ENCODE measurements around the gene SPTLC2.

The SPTLC2 gene

DNA sequence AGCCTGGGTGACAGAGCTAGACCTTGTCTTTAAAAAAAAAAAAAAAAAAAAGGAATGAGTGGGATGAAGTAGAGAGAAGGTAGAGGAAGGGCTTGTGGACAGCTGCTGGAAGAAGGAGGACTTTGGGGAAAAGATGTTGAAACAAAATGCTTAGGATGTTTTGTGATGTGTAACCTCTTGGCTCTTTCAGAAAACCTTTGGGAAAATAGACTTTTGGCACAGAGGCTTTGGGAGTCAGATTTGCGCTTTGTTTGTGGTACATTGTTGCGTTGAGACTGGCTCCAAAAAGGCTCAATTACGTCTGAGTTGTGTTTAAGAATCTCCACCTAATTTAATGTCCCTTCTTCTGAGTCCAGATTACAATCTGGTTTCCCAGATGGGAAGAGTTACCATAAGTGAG is 32.9 kb upstream of the SPTLC2 start:
- TF ChIP-seq SNAI2 (CRISPR knock-in tag; IDR thresholded peaks at IDR 0.05), result no peak
- TF ChIP-seq ESRRG (CRISPR knock-in tag; IDR thresholded peaks at IDR 0.05), result no peak
- TF ChIP-seq, protein P1, sequence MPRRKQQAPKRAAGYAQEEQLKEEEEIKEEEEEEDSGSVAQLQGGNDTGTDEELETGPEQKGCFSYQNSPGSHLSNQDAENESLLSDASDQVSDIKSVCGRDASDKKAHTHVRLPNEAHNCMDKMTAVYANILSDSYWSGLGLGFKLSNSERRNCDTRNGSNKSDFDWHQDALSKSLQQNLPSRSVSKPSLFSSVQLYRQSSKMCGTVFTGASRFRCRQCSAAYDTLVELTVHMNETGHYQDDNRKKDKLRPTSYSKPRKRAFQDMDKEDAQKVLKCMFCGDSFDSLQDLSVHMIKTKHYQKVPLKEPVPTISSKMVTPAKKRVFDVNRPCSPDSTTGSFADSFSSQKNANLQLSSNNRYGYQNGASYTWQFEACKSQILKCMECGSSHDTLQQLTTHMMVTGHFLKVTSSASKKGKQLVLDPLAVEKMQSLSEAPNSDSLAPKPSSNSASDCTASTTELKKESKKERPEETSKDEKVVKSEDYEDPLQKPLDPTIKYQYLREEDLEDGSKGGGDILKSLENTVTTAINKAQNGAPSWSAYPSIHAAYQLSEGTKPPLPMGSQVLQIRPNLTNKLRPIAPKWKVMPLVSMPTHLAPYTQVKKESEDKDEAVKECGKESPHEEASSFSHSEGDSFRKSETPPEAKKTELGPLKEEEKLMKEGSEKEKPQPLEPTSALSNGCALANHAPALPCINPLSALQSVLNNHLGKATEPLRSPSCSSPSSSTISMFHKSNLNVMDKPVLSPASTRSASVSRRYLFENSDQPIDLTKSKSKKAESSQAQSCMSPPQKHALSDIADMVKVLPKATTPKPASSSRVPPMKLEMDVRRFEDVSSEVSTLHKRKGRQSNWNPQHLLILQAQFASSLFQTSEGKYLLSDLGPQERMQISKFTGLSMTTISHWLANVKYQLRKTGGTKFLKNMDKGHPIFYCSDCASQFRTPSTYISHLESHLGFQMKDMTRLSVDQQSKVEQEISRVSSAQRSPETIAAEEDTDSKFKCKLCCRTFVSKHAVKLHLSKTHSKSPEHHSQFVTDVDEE (CRISPR knock-in tag; IDR thresholded peaks at IDR 0.05), result no peak
- TF ChIP-seq, protein P2, sequence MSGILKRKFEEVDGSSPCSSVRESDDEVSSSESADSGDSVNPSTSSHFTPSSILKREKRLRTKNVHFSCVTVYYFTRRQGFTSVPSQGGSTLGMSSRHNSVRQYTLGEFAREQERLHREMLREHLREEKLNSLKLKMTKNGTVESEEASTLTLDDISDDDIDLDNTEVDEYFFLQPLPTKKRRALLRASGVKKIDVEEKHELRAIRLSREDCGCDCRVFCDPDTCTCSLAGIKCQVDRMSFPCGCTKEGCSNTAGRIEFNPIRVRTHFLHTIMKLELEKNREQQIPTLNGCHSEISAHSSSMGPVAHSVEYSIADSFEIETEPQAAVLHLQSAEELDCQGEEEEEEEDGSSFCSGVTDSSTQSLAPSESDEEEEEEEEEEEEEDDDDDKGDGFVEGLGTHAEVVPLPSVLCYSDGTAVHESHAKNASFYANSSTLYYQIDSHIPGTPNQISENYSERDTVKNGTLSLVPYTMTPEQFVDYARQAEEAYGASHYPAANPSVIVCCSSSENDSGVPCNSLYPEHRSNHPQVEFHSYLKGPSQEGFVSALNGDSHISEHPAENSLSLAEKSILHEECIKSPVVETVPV (CRISPR knock-in tag; IDR thresholded peaks at IDR 0.05), result no peak
- TF ChIP-seq, protein P3, sequence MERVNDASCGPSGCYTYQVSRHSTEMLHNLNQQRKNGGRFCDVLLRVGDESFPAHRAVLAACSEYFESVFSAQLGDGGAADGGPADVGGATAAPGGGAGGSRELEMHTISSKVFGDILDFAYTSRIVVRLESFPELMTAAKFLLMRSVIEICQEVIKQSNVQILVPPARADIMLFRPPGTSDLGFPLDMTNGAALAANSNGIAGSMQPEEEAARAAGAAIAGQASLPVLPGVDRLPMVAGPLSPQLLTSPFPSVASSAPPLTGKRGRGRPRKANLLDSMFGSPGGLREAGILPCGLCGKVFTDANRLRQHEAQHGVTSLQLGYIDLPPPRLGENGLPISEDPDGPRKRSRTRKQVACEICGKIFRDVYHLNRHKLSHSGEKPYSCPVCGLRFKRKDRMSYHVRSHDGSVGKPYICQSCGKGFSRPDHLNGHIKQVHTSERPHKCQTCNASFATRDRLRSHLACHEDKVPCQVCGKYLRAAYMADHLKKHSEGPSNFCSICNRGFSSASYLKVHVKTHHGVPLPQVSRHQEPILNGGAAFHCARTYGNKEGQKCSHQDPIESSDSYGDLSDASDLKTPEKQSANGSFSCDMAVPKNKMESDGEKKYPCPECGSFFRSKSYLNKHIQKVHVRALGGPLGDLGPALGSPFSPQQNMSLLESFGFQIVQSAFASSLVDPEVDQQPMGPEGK (CRISPR knock-in tag; IDR thresholded peaks at IDR 0.05; ENCODE audit: borderline replicate concordance), result no peak
- TF ChIP-seq ZC3H10 (CRISPR knock-in tag; IDR thresholded peaks at IDR 0.05), result no peak
- TF ChIP-seq RARB (CRISPR knock-in tag; IDR thresholded peaks at IDR 0.05), result no peak
- TF ChIP-seq, protein P4, sequence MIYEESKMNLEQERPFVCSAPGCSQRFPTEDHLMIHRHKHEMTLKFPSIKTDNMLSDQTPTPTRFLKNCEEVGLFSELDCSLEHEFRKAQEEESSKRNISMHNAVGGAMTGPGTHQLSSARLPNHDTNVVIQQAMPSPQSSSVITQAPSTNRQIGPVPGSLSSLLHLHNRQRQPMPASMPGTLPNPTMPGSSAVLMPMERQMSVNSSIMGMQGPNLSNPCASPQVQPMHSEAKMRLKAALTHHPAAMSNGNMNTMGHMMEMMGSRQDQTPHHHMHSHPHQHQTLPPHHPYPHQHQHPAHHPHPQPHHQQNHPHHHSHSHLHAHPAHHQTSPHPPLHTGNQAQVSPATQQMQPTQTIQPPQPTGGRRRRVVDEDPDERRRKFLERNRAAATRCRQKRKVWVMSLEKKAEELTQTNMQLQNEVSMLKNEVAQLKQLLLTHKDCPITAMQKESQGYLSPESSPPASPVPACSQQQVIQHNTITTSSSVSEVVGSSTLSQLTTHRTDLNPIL (CRISPR knock-in tag; IDR thresholded peaks at IDR 0.05; ENCODE audit: low read depth), result no peak
- TF ChIP-seq ZFP3 (CRISPR knock-in tag; IDR thresholded peaks at IDR 0.05), result no peak
- TF ChIP-seq, protein P5, sequence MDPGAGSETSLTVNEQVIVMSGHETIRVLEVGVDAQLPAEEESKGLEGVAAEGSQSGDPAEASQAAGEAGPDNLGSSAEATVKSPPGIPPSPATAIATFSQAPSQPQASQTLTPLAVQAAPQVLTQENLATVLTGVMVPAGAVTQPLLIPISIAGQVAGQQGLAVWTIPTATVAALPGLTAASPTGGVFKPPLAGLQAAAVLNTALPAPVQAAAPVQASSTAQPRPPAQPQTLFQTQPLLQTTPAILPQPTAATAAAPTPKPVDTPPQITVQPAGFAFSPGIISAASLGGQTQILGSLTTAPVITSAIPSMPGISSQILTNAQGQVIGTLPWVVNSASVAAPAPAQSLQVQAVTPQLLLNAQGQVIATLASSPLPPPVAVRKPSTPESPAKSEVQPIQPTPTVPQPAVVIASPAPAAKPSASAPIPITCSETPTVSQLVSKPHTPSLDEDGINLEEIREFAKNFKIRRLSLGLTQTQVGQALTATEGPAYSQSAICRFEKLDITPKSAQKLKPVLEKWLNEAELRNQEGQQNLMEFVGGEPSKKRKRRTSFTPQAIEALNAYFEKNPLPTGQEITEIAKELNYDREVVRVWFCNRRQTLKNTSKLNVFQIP (CRISPR knock-in tag; IDR thresholded peaks at IDR 0.05; ENCODE audit: borderline replicate concordance, low read depth), result no peak
- no peak for TF ChIP-seq ZFP30 (CRISPR knock-in tag; IDR thresholded peaks at IDR 0.05)
- no peak for TF ChIP-seq GLIS3 (CRISPR knock-in tag; IDR thresholded peaks at IDR 0.05)
- TF ChIP-seq BACH2 (CRISPR knock-in tag; IDR thresholded peaks at IDR 0.05; ENCODE audit: borderline replicate concordance), result no peak
- TF ChIP-seq ARNTL (CRISPR knock-in tag; IDR thresholded peaks at IDR 0.05; ENCODE audit: borderline replicate concordance, low read depth), result no peak
- no peak for TF ChIP-seq PPARA (CRISPR knock-in tag; IDR thresholded peaks at IDR 0.05; ENCODE audit: borderline replicate concordance)
- no peak for TF ChIP-seq TOX (CRISPR knock-in tag; IDR thresholded peaks at IDR 0.05; ENCODE audit: borderline replicate concordance)
- TF ChIP-seq ZNF8 (CRISPR knock-in tag; IDR thresholded peaks at IDR 0.05), result no peak
- ATAC-seq, result no peak

DNA sequence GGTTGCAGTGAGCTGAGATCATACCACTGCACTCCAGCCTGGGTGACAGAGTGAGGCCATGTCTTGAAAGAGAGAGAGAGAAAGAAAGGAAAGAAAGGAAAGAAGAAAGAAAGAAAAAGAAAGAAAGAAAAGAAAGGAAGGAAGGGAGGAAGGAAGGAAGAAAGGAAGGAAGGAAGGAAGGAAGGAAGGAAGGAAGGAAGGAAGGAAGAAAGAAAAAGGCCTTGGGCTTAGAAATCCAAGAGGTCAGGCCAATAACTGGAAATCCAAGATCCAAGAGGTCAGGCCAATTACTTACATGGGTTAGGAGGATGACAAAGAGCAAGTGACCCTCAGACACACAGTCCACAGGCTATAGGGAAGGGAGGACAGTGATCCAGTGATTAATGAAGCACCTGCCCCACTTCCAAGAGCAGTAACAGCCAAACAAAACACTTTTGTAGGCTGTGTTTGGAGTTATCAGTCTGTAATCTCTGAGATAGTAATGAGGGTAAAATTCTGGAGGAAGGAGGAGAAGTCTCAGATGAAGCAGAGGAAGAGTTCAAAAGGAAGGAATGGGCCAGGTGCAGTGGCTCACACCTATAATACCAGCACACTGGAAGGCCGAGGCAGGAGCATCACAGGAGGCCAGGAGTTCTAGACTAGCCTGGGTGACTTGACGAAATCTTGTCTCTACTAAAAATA is 32.2 kb upstream of the SPTLC2 start:
- ATAC-seq, result no peak
- no peak for TF ChIP-seq OSR1 (CRISPR knock-in tag; IDR thresholded peaks at IDR 0.05)
- no peak for TF ChIP-seq BACH2 (CRISPR knock-in tag; IDR thresholded peaks at IDR 0.05; ENCODE audit: borderline replicate concordance)
- TF ChIP-seq TOX (CRISPR knock-in tag; IDR thresholded peaks at IDR 0.05; ENCODE audit: borderline replicate concordance), result no peak
- TF ChIP-seq GLIS3 (CRISPR knock-in tag; IDR thresholded peaks at IDR 0.05), result no peak
- TF ChIP-seq ZFP3 (CRISPR knock-in tag; IDR thresholded peaks at IDR 0.05), result no peak
- TF ChIP-seq ZFP30 (CRISPR knock-in tag; IDR thresholded peaks at IDR 0.05), result no peak
- no peak for TF ChIP-seq TCF4 (CRISPR knock-in tag; IDR thresholded peaks at IDR 0.05; ENCODE audit: borderline replicate concordance)
- TF ChIP-seq, protein P5 (CRISPR knock-in tag; IDR thresholded peaks at IDR 0.05; ENCODE audit: borderline replicate concordance, low read depth), result no peak
- TF ChIP-seq ISL1 (CRISPR knock-in tag; IDR thresholded peaks at IDR 0.05), result no peak
- no peak for TF ChIP-seq ESRRG (CRISPR knock-in tag; IDR thresholded peaks at IDR 0.05)
- no peak for TF ChIP-seq ZNF70 (CRISPR knock-in tag; IDR thresholded peaks at IDR 0.05)
- no peak for TF ChIP-seq SNAI2 (CRISPR knock-in tag; IDR thresholded peaks at IDR 0.05)
- no peak for TF ChIP-seq CSDC2 (CRISPR knock-in tag; IDR thresholded peaks at IDR 0.05)
- TF ChIP-seq, protein P1 (CRISPR knock-in tag; IDR thresholded peaks at IDR 0.05), result no peak
- no peak for TF ChIP-seq ZNF565 (CRISPR knock-in tag; conservative IDR thresholded peaks at IDR 0.05; ENCODE audit: low read depth)
- TF ChIP-seq, protein P4 (CRISPR knock-in tag; IDR thresholded peaks at IDR 0.05; ENCODE audit: low read depth), result no peak
